Endothelial cell of umbilical vein (primary cell): ENCODE data around the gene LCN15. TPM values are rescaled to one million over a fixed set of nuclear protein-coding genes. Genes with fewer than 3 reads are reported as not detected.

Experiments
- BruUV-seq: library from RNA; stranded (reverse); fragments of 400-500 nt; replicated peaks from 2 replicates; lab custom pipeline; 2021; lab: Mats Ljungman, UMichigan
- CTCF ChIA-PET: fragments of 300-600, 350-600 bp; sonication (Branson Sonifier 250); formaldehyde crosslinking; loops from one replicate; lab custom pipeline; 2021; ENCODE audit warnings: antibody characterized with exemption, inconsistent platforms; lab: Charles Lee
- POLR2A ChIA-PET: fragments of 300-600, 350-600 bp; sonication (Branson Sonifier 250); formaldehyde crosslinking; loops from one replicate; lab custom pipeline; 2021; ENCODE audit warnings: antibody characterized with exemption, inconsistent platforms; lab: Charles Lee
- DNase-seq: peaks from one replicate; pipeline ENCODE4 v3.0.0-alpha.2; 2011; ENCODE audit warnings: low read depth, low spot score
- FAIRE-seq: peaks from 2 replicates; lab custom pipeline; 2011; peaks lifted over from hg19 to GRCh38; lab: Jason Lieb, UNC
- H2AFZ ChIP-seq: 2 replicates; pipeline ENCODE4 v1.6.0; 2012; ENCODE audit warnings: low read depth, low read length, control low read depth, inconsistent platforms
- H3K27ac ChIP-seq: 2 replicates; pipeline ENCODE4 v1.5.1; 2011; ENCODE audit warnings: low read depth, mild to moderate bottlenecking, control low read depth, low read length, moderate library complexity; ENCODE audit not compliant: insufficient read depth
- H3K27me3 ChIP-seq, 2 experiments: 2 replicates each; pipeline versions ENCODE4 v1.6.0 to v1.6.1; 2011; ENCODE audit warnings: low read length in 2 of 2, mixed read lengths in 1 of 2; ENCODE audit not compliant: control insufficient read depth in 2 of 2, insufficient read depth in 2 of 2
- H3K36me3 ChIP-seq, 2 experiments: 2 replicates in 1 of 2; 3 replicates in 1 of 2; pipeline ENCODE4 v1.5.1; 2011; ENCODE audit warnings: low read length in 2 of 2, mild to moderate bottlenecking in 1 of 2, moderate library complexity in 1 of 2; ENCODE audit not compliant: control insufficient read depth in 2 of 2, insufficient read depth in 2 of 2; ENCODE audit errors: extremely low read depth in 1 of 2
- H3K4me1 ChIP-seq: 3 replicates; pipeline ENCODE4 v1.5.1; 2011; ENCODE audit warnings: mild to moderate bottlenecking, low read length; ENCODE audit not compliant: control insufficient read depth, insufficient read depth; ENCODE audit errors: extremely low read depth
- H3K4me2 ChIP-seq: 2 replicates; pipeline ENCODE4 v1.6.1; 2011; ENCODE audit warnings: low read length, control low read depth, mixed read lengths; ENCODE audit not compliant: insufficient read depth
- H3K4me3 ChIP-seq, 3 experiments: fragments of 200-600 bp in 1 of 3; sonication (generic), shearing (Covaris generic) in 1 of 3; replicated peaks in 1 of 3; 2 replicates each; pipeline ENCODE4 v1.5.1; 2011 to 2016; ENCODE audit warnings: control low read depth in 3 of 3, low read length in 3 of 3, mild to moderate bottlenecking in 2 of 3, inconsistent platforms in 1 of 3, low read depth in 1 of 3, moderate library complexity in 1 of 3; ENCODE audit not compliant: insufficient read depth in 1 of 3
- H3K79me2 ChIP-seq: 2 replicates; pipeline ENCODE4 v1.6.0; 2012; ENCODE audit warnings: low read length, inconsistent platforms; ENCODE audit not compliant: control insufficient read depth, insufficient read depth
- H3K9ac ChIP-seq: replicated peaks from 2 replicates; pipeline ENCODE3; 2011; ENCODE audit warnings: low read length, control low read depth; ENCODE audit not compliant: insufficient read depth; ENCODE audit errors: extremely low read depth
- H3K9me1 ChIP-seq: replicated peaks from 3 replicates; pipeline ENCODE4 v1.6.0; 2011; ENCODE audit warnings: mild to moderate bottlenecking, low read length; ENCODE audit not compliant: control insufficient read depth, insufficient read depth; ENCODE audit errors: extremely low read depth
- H3K9me3 ChIP-seq: replicated peaks from 2 replicates; pipeline ENCODE4 v1.5.1; 2012; ENCODE audit warnings: low read length, inconsistent platforms; ENCODE audit not compliant: control insufficient read depth, insufficient read depth
- H4K20me1 ChIP-seq: replicated peaks from 2 replicates; pipeline ENCODE3; 2011; ENCODE audit warnings: mild to moderate bottlenecking, low read length; ENCODE audit not compliant: control insufficient read depth, insufficient read depth; ENCODE audit errors: extremely low read depth
- EZH2 ChIP-seq: IDR thresholded peaks from 2 replicates; pipeline ENCODE4 v1.6.1; 2012; ENCODE audit warnings: borderline replicate concordance, low read depth, mild to moderate bottlenecking, moderate library complexity, low read length, inconsistent platforms; ENCODE audit not compliant: severe bottlenecking
- FOS ChIP-seq: IDR thresholded peaks from 2 replicates; pipeline ENCODE4 v1.6.1; 2011; ENCODE audit warnings: mild to moderate bottlenecking, low read length, moderate library complexity, borderline replicate concordance; ENCODE audit not compliant: insufficient read depth
- GATA2 ChIP-seq: IDR thresholded peaks from 2 replicates; pipeline ENCODE4 v1.7.0; 2011; ENCODE audit warnings: low read depth, mild to moderate bottlenecking, moderate library complexity, mixed read lengths, low read length; ENCODE audit not compliant: insufficient read length, insufficient read depth
- JUN ChIP-seq: IDR thresholded peaks from 2 replicates; pipeline ENCODE4 v1.6.1; 2011; ENCODE audit warnings: borderline replicate concordance, low read depth; ENCODE audit not compliant: insufficient read length, insufficient read depth
- MYC ChIP-seq: IDR thresholded peaks from one replicate; pipeline ENCODE4 v1.6.1; 2011; ENCODE audit warnings: mild to moderate bottlenecking, low read depth, low read length
- POLR2A ChIP-seq: IDR thresholded peaks from 2 replicates; pipeline ENCODE4 v1.6.1; 2012; ENCODE audit warnings: low read depth, mild to moderate bottlenecking, control low read depth, low read length
- POLR2AphosphoS5 ChIP-seq: IDR thresholded peaks from 2 replicates; pipeline ENCODE4 v1.6.1; 2012; ENCODE audit warnings: low read depth, mild to moderate bottlenecking, control low read depth, low read length, moderate library complexity; ENCODE audit not compliant: insufficient read depth
- dilution Hi-C: fragments of 300-500 bp; cut with MboI; formaldehyde crosslinking; loops from one replicate; pipeline ENCODE4 v1.15.0; 2019; ENCODE audit warnings: low sequenced_read_pairs; ENCODE audit not compliant: extremely low pct_ligation_motif_present
- intact Hi-C: fragments of 100-400 bp; cut with micrococcal nuclease; formaldehyde crosslinking; loops from one replicate; pipeline ENCODE4 v1.10.0; 2022
- polyA plus RNA-seq, 4 experiments: library from polyadenylated mRNA; depleted of rRNA in 3 of 4; stranded (reverse) in 3 of 4; unstranded in 1 of 4; fragments of >200 nt; gene quantifications; 2 replicates each; pipeline versions ENCODE4 v1.2.1 to v1.2.3, GENCODE V29; 2011 to 2012; ENCODE audit warnings: missing spikeins in 1 of 4
- total RNA-seq: library from RNA; stranded (reverse); gene quantifications from 2 replicates; pipeline ENCODE4 v1.2.3, GENCODE V29; 2021
- TF ChIP-seq, protein P1 (sequence below): IDR thresholded peaks from 2 replicates; pipeline ENCODE4 v1.6.1; 2011; ENCODE audit not compliant: insufficient read depth, insufficient read length

LCN15 gene
- total and polyA plus RNA-seq, 2 donors (not counting 3 experiments of a cell fraction or from before 2014, with no cell fraction given), result not detected

DNA sequence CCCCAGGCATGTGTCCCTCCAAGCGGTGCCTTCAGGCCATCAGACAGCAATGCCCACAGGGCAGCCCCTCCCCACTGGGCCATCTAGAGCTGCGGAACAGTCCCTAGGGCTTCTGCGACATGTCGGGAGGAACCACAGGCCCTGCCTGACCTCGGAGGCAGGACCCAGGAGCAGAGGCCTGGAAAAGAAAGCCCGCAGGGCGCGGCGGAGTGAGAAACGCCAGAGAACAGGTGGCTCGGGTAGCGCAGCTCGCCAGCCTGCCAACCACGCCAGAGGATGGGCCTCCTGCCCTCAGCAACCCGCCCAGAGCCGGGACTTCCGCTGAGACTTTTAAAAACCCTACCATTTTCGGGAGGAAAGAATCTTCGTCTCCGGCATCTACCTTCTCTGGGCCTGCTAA lies 7.0 kb downstream of the LCN15 start:
- intact Hi-C loops (no loop called here), dilution Hi-C loops (no loop called here)
- FAIRE-seq (no peak), DNase-seq (no peak)
- H3K36me3 ChIP-seq, result no peaks in the 10 kb centered on the region
- H3K4me1 ChIP-seq, result no peaks in the 10 kb centered on the region
- no peaks in the 10 kb centered on the region for H3K9me1 ChIP-seq
- no peaks in the 10 kb centered on the region for H3K79me2 ChIP-seq
- H3K9me3 ChIP-seq, result no peaks in the 10 kb centered on the region
- no peak overlapping the region for H3K4me2 ChIP-seq
- no peaks in the 10 kb centered on the region for H4K20me1 ChIP-seq
- H3K27me3 ChIP-seq, result no peaks in the 10 kb centered on the region
- H3K4me3 ChIP-seq, result no peak overlapping the region
- CTCF ChIA-PET, result interaction anchor here (1.4 kb wide), 1 partner anchor 11 kb away, joined by 5 read pairs; no protein-coding TSS in a partner anchor
- no peak overlapping the region for H3K27ac ChIP-seq
- H2AFZ ChIP-seq, result no peak overlapping the region
- POLR2A ChIA-PET, result no interaction called here
- no TSS peak for BruUV-seq
- H3K9ac ChIP-seq, result no peak overlapping the region
- TF ChIP-seq FOS (no peak), EZH2 (no peak)
- TF ChIP-seq, protein P1, sequence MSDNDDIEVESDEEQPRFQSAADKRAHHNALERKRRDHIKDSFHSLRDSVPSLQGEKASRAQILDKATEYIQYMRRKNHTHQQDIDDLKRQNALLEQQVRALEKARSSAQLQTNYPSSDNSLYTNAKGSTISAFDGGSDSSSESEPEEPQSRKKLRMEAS, result no peak

DNA sequence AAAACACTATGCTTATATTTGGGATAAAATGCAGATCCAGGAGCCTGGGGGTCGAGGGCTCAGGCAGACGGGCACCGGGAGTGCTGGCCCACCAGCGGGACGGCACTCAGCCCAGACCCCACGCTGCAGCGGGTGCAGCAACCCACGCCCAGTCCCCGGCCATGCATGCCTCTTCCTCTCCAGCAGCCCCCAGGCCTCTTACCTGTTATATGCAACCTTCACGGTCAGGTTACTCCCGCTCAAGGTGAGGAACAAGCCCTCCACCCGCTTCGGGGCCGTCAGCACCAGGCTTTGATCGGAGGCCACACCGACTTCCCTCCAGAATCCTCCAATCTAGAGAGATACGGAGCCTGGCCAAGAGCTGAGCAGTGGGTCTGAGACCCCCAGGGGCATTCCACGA lies 7.5 kb downstream of the LCN15 start:
- Histone ChIP-seq H3K4me1 (no peaks in the 10 kb centered on the region), H3K27me3 (peaks cover 0 to 3% of the 10 kb centered on the region in 2 experiments), H4K20me1 (no peaks in the 10 kb centered on the region), H3K9me1 (no peaks in the 10 kb centered on the region), H3K4me3 (no peak overlapping the region), H3K27ac (no peak overlapping the region), H3K9me3 (no peaks in the 10 kb centered on the region), H3K9ac (no peak overlapping the region), H3K36me3 (no peaks in the 10 kb centered on the region), H3K79me2 (no peaks in the 10 kb centered on the region), H3K4me2 (no peak overlapping the region), H2AFZ (no peak overlapping the region)
- no TSS peak for BruUV-seq
- POLR2A ChIA-PET, result no interaction called here
- CTCF ChIA-PET, result no interaction called here
- FAIRE-seq (no peak), DNase-seq (no peak)
- no peak for TF ChIP-seq MYC
- no peak for TF ChIP-seq JUN
- no peak for TF ChIP-seq POLR2A
- no peak for TF ChIP-seq POLR2AphosphoS5
- no peak for TF ChIP-seq GATA2
- TF ChIP-seq EZH2, result no peak
- TF ChIP-seq, protein P1, result no peak
- intact Hi-C loops (no loop called here), dilution Hi-C loops (no loop called here)
